SK-N-MC (cell line): ENCODE measurements around the gene DET1.
"Not testable (repeated sequence)": the region's sequence is repeated elsewhere in the genome, so short reads cannot be mapped to it uniquely, and the experiment has no call there.

Source experiments
- EZH2 ChIP-seq: fragments of 200-600 bp; sonication (generic); IDR thresholded peaks from one replicate; pipeline ENCODE4 v1.6.1; 2017; ENCODE audit warnings: antibody characterized with exemption
- POLR2AphosphoS5 ChIP-seq: IDR thresholded peaks from 2 replicates; pipeline ENCODE4 v1.6.1; 2012; ENCODE audit warnings: mild to moderate bottlenecking, low read depth, low read length, borderline replicate concordance

GRCh38 chr15:88468721-88469120 lies 77.8 kb downstream of the DET1 start:
- not testable (repeated sequence) for TF ChIP-seq EZH2, POLR2AphosphoS5
